Measurements from ENCODE around the gene CHPF. TPM values are rescaled to one million over a fixed set of nuclear protein-coding genes. Genes with fewer than 3 reads are reported as not detected.

Gene CHPF
- total and polyA plus RNA-seq, 2 experiments from 2014 or later, result 174 to 533 TPM

DNA sequence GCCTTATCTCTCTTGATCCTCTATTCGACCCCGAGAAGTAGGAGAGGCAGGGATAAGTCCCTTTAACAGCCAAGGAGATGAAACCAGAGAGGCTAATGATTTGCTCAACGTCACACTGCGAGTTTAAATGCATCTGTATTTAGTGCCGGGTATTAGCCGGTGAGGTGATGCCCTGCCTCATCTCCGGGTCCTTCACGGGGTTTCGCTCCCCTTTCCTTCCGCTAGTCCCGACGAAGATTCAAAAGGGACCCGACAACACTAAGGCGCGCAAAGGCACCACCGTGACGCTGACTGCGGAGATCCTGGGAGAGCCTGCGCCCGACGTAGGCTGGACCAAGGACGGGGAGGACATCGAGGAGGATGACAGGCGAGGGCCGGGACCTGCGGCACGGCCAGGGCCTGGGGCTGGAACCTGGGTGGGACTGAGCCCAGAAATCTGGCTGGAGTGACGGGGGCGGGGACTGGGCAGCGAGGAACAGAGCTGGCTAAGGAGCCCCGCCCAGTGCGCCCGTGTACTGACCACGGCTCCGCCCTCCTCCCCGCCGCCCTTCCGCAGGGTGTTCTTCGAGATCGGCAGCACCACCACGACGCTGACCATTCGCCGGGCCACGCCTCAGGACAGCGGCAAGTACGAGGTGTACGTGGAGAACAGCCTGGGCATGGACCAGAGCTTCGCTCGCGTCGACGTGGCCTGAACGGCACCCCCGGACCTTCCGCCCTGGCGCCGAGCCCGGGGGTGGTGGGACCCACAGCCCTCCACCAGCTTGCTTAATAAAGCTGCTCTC is 45.9 kb downstream of the CHPF start:
- no peaks in the 10 kb centered on the region for H3F3A ChIP-seq (ENCODE audit: insufficient read depth)
- H3K4me2 ChIP-seq (ENCODE audit: unreplicated experiment), result peak overlapping the region; percentile 95
- H3K79me2 ChIP-seq (ENCODE audit: insufficient read depth), result peaks cover 26% of the 10 kb centered on the region
- no peak for TF ChIP-seq EZH2 (IDR thresholded peaks at IDR 0.05; ENCODE audit: insufficient read depth, poor library complexity, severe bottlenecking)
- TF ChIP-seq EZH2phosphoT487 (IDR thresholded peaks at IDR 0.05; ENCODE audit: insufficient read depth, low read depth), result no peak
- no peaks in the 10 kb centered on the region for H3K9me3 ChIP-seq (ENCODE audit: low read depth)
- DNase-seq, result peak; percentile 94
- H2AFZ ChIP-seq, result peak overlapping the region; percentile 93
- 9 to 12% methylated on average over 38 to 48 of the region's 59 CpGs for WGBS, 2 experiments (ENCODE audit: low coverage in 1 of 2, low lambda C conversion rate in 2 of 2, missing lambda C conversion rate in 2 of 2)
- no peaks in the 10 kb centered on the region for H4K20me1 ChIP-seq (ENCODE audit: insufficient read depth)
- no peaks in the 10 kb centered on the region for H3K9me2 ChIP-seq (ENCODE audit: insufficient read depth)
- H3K4me1 ChIP-seq (ENCODE audit: insufficient read depth), result peaks cover 13% of the 10 kb centered on the region
- in situ Hi-C loops (cut with MboI), result no loop called here
- no peaks in the 10 kb centered on the region for H3K27me3 ChIP-seq (replicated peaks; ENCODE audit: insufficient read depth)
- no peaks in the 10 kb centered on the region for H3K36me3 ChIP-seq (ENCODE audit: low read depth)
- H3K4me3 ChIP-seq, result peak overlapping the region; percentile 97
- peak overlapping the region; percentile 99 for H3K9ac ChIP-seq
- peak overlapping the region; percentile 81 for H3K27ac ChIP-seq

GRCh38 chr2:219496825-219497494 is 46.6 kb downstream of the CHPF start:
- H3K4me1 ChIP-seq (ENCODE audit: insufficient read depth), result peaks cover 13% of the 10 kb centered on the region
- peaks cover 26% of the 10 kb centered on the region for H3K79me2 ChIP-seq (ENCODE audit: insufficient read depth)
- H4K20me1 ChIP-seq (ENCODE audit: insufficient read depth), result no peaks in the 10 kb centered on the region
- H3K4me3 ChIP-seq, result peak overlapping the region; percentile 97; the same call in 1 of the 2 replicates
- H3K27ac ChIP-seq, result no peak overlapping the region
- H2AFZ ChIP-seq, result no peak overlapping the region
- no peaks in the 10 kb centered on the region for H3K27me3 ChIP-seq (replicated peaks; ENCODE audit: insufficient read depth)
- no peaks in the 10 kb centered on the region for H3K9me2 ChIP-seq (ENCODE audit: insufficient read depth)
- in situ Hi-C loops (cut with MboI), result no loop called here
- H3K9me3 ChIP-seq (ENCODE audit: low read depth), result no peaks in the 10 kb centered on the region
- WGBS, 2 experiments (ENCODE audit: low coverage in 1 of 2, low lambda C conversion rate in 2 of 2, missing lambda C conversion rate in 2 of 2), result 54 to 55% methylated on average over 55 to 61 of the region's 61 CpGs
- peak overlapping the region; percentile 95 for H3K4me2 ChIP-seq (ENCODE audit: unreplicated experiment)
- H3K36me3 ChIP-seq (ENCODE audit: low read depth), result no peaks in the 10 kb centered on the region
- no peaks in the 10 kb centered on the region for H3F3A ChIP-seq (ENCODE audit: insufficient read depth)
- no peak for DNase-seq
- TF ChIP-seq EZH2phosphoT487 (IDR thresholded peaks at IDR 0.05; ENCODE audit: insufficient read depth, low read depth), result no peak
- no peak for TF ChIP-seq EZH2 (IDR thresholded peaks at IDR 0.05; ENCODE audit: insufficient read depth, poor library complexity, severe bottlenecking)
- H3K9ac ChIP-seq, result no peak overlapping the region

- in situ Hi-C loops (cut with MboI), result no loop called here
- no peaks in the 10 kb centered on the region for H4K20me1 ChIP-seq (ENCODE audit: insufficient read depth)
- TF ChIP-seq EZH2phosphoT487 (IDR thresholded peaks at IDR 0.05; ENCODE audit: insufficient read depth, low read depth) (no peak), EZH2 (IDR thresholded peaks at IDR 0.05; ENCODE audit: insufficient read depth, poor library complexity, severe bottlenecking) (no peak)
- no peaks in the 10 kb centered on the region for H3K9me2 ChIP-seq (ENCODE audit: insufficient read depth)
- no peak overlapping the region for H2AFZ ChIP-seq
- no peaks in the 10 kb centered on the region for H3F3A ChIP-seq (ENCODE audit: insufficient read depth)
- H3K27ac ChIP-seq, result no peak overlapping the region
- H3K36me3 ChIP-seq (ENCODE audit: low read depth), result no peaks in the 10 kb centered on the region
- no peaks in the 10 kb centered on the region for H3K9me3 ChIP-seq (ENCODE audit: low read depth)
- peaks cover 13% of the 10 kb centered on the region for H3K4me1 ChIP-seq (ENCODE audit: insufficient read depth)
- WGBS, 2 experiments (ENCODE audit: low coverage in 1 of 2, low lambda C conversion rate in 2 of 2, missing lambda C conversion rate in 2 of 2), result 63 to 69% methylated on average over 17 to 19 of the region's 20 CpGs
- no peak for DNase-seq
- H3K27me3 ChIP-seq (replicated peaks; ENCODE audit: insufficient read depth), result no peaks in the 10 kb centered on the region
- H3K4me3 ChIP-seq, result no peak overlapping the region
- H3K79me2 ChIP-seq (ENCODE audit: insufficient read depth), result peaks cover 25% of the 10 kb centered on the region
- no peak overlapping the region for H3K9ac ChIP-seq
- no peak overlapping the region for H3K4me2 ChIP-seq (ENCODE audit: unreplicated experiment)
Observed at GRCh38 chr2:219496247-219496824, 47.3 kb downstream of the CHPF start.

DNA sequence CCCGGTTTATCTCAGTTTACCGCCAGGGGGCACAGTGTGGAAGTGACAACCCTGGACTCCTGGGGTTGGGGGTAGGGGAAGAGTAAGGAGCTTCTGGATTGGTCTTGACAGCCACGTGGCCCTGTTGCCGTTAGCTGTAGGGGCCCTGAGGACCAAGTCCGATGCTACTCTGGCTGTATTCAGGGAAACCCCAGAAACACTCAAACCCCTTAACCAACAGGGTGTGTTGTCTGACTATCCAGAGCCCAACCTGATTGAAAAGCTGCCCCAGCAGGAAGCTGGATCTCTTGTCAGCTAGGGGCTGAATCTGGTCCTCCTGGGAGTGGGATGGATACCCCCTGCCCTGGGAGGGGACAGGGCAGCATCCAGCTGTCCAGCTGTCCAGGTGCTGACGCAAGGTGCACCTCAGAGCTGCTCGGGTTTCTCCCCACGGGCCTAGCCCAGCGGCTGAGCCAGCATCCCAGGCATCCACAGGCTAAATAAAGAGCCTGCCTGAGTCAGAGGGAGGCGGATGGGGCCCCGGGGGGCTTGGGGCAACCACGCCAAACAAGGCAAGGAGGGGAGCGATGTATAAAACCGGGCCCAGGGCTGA is 48.0 kb downstream of the CHPF start:
- TF ChIP-seq EZH2 (IDR thresholded peaks at IDR 0.05; ENCODE audit: insufficient read depth, poor library complexity, severe bottlenecking) (no peak), EZH2phosphoT487 (IDR thresholded peaks at IDR 0.05; ENCODE audit: insufficient read depth, low read depth) (no peak)
- no peak overlapping the region for H2AFZ ChIP-seq
- H3K4me1 ChIP-seq (ENCODE audit: insufficient read depth), result peaks cover 13% of the 10 kb centered on the region
- no peak overlapping the region for H3K4me3 ChIP-seq
- DNase-seq, result peak; percentile 79
- no peaks in the 10 kb centered on the region for H4K20me1 ChIP-seq (ENCODE audit: insufficient read depth)
- H3K9me2 ChIP-seq (ENCODE audit: insufficient read depth), result no peaks in the 10 kb centered on the region
- H3K4me2 ChIP-seq (ENCODE audit: unreplicated experiment), result no peak overlapping the region
- no peaks in the 10 kb centered on the region for H3K36me3 ChIP-seq (ENCODE audit: low read depth)
- peaks cover 18% of the 10 kb centered on the region for H3K79me2 ChIP-seq (ENCODE audit: insufficient read depth)
- no peaks in the 10 kb centered on the region for H3K27me3 ChIP-seq (replicated peaks; ENCODE audit: insufficient read depth)
- in situ Hi-C loops (cut with MboI), result no loop called here
- WGBS, 2 experiments (ENCODE audit: low coverage in 1 of 2, low lambda C conversion rate in 2 of 2, missing lambda C conversion rate in 2 of 2), result 29 to 45% methylated on average over 14 of the region's 14 CpGs
- no peak overlapping the region for H3K27ac ChIP-seq
- H3F3A ChIP-seq (ENCODE audit: insufficient read depth), result no peaks in the 10 kb centered on the region
- H3K9ac ChIP-seq, result no peak overlapping the region
- no peaks in the 10 kb centered on the region for H3K9me3 ChIP-seq (ENCODE audit: low read depth)
